Esophagus squamous epithelium (tissue), 5 donors: ENCODE data around the gene MDGA2. TPM values are rescaled to one million over a fixed set of nuclear protein-coding genes. Genes with fewer than 3 reads are reported as not detected.
"Not testable (repeated sequence)": the region's sequence is repeated elsewhere in the genome, so short reads cannot be mapped to it uniquely, and the experiment has no call there.

Experiments used
- DNase-seq: peaks from one replicate; lab custom pipeline; 2025; lab: John Stamatoyannopoulos, UW
- H3K27ac ChIP-seq, 4 donors: fragments of 200-600 bp; sonication (generic); one replicate each; pipeline ENCODE4 v1.5.1; 2016 to 2019; ENCODE audit warnings: mild to moderate bottlenecking in 1 of 4
- H3K27me3 ChIP-seq, 4 donors: fragments of 200-600 bp; sonication (generic); 1 replicate in 3 of 4; 2 replicates in 1 of 4; pipeline versions ENCODE4 v1.5.1 to v1.6.0; 2017 to 2021; ENCODE audit warnings: antibody characterized with exemption in 1 of 4
- H3K36me3 ChIP-seq, 3 donors: fragments of 200-600 bp; sonication (generic); one replicate each; pipeline ENCODE4 v1.5.1; 2016 to 2019
- H3K4me1 ChIP-seq, 3 donors: fragments of 200-600 bp; sonication (generic); one replicate each; pipeline ENCODE4 v1.5.1; 2017 to 2019
- H3K4me3 ChIP-seq, 4 donors: fragments of 200-600 bp; sonication (generic); 1 replicate in 3 of 4; 2 replicates in 1 of 4; pipeline ENCODE4 v1.5.1; 2016 to 2019; ENCODE audit warnings: mild to moderate bottlenecking in 2 of 4, moderate library complexity in 1 of 4
- H3K9me3 ChIP-seq, 3 donors: fragments of 200-600 bp; sonication (generic); one replicate each; pipeline ENCODE4 v1.5.1; 2016 to 2019
- POLR2A ChIP-seq, 4 donors: fragments of 450-650 bp; IDR thresholded peaks; one replicate each; pipeline ENCODE4 v1.6.1; 2017; ENCODE audit warnings: antibody characterized with exemption in 4 of 4, mild to moderate bottlenecking in 4 of 4, moderate library complexity in 3 of 4
- WGBS, 2 donors: methylation state at CpG; one replicate each; pipeline ENCODE4 v1.1.5; 2018; 5-methylcytosine and 5-hydroxymethylcytosine counted together
- intact Hi-C: fragments of 100-400 bp; cut with DNase I; formaldehyde crosslinking; loops from one replicate; pipeline ENCODE4 v1.15.0; 2022
- total RNA-seq, 4 donors: library from RNA; depleted of rRNA; stranded (reverse); fragments of >200 nt; gene quantifications; one replicate each; pipeline ENCODE4 v1.1.0, GENCODE V29; 2016
- TF ChIP-seq, protein P1 (sequence below), 6 experiments: fragments of 450-650 bp in 4 of 6; fragments of 200-600 bp in 2 of 6; sonication (generic) in 2 of 6; IDR thresholded peaks; one replicate each; pipeline ENCODE4 v1.5.1; 2016 to 2019; ENCODE audit warnings: antibody characterized with exemption in 6 of 6, mild to moderate bottlenecking in 4 of 6, moderate library complexity in 4 of 6
- donor health status: DM: yes; HTN: yes; CAD: no.

Gene MDGA2
- total RNA-seq, 4 donors from 2014 or later, result not detected

DNA sequence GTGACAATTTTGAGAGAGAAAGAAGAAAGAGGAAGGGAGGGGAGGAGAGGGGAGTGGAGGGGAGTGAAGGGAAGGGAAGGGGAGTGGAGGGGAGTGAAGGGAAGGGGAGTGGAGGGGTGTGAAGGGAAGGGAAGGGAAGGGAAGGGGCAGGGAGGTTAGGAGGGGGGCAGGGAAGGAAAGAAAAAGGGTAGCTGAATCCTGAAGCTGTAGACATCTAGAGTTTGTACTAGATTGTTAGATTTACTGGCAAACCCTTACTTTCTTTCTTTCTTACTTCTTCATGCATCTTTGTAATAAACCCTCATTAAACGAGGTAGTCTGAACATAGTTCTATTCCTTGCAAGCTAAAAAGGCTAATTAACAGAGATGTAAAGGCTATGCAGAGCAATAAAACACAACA, 378.0 kb downstream of the MDGA2 start:
- Histone ChIP-seq H3K9me3 (no peaks in the 10 kb centered on the region), H3K4me3 (no peak overlapping the region), H3K27ac (no peak overlapping the region), H3K27me3 (no peaks in the 10 kb centered on the region), H3K36me3 (no peaks in the 10 kb centered on the region), H3K4me1 (no peaks in the 10 kb centered on the region)
- TF ChIP-seq, protein P1, sequence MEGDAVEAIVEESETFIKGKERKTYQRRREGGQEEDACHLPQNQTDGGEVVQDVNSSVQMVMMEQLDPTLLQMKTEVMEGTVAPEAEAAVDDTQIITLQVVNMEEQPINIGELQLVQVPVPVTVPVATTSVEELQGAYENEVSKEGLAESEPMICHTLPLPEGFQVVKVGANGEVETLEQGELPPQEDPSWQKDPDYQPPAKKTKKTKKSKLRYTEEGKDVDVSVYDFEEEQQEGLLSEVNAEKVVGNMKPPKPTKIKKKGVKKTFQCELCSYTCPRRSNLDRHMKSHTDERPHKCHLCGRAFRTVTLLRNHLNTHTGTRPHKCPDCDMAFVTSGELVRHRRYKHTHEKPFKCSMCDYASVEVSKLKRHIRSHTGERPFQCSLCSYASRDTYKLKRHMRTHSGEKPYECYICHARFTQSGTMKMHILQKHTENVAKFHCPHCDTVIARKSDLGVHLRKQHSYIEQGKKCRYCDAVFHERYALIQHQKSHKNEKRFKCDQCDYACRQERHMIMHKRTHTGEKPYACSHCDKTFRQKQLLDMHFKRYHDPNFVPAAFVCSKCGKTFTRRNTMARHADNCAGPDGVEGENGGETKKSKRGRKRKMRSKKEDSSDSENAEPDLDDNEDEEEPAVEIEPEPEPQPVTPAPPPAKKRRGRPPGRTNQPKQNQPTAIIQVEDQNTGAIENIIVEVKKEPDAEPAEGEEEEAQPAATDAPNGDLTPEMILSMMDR (IDR thresholded peaks at IDR 0.05), result no peak
- TF ChIP-seq POLR2A (IDR thresholded peaks at IDR 0.05), result no peak
- no peak for DNase-seq
- intact Hi-C loops, result no loop called here
- 36 to 45% methylated on average over 1 of the region's 1 CpG for WGBS, 2 donors

DNA sequence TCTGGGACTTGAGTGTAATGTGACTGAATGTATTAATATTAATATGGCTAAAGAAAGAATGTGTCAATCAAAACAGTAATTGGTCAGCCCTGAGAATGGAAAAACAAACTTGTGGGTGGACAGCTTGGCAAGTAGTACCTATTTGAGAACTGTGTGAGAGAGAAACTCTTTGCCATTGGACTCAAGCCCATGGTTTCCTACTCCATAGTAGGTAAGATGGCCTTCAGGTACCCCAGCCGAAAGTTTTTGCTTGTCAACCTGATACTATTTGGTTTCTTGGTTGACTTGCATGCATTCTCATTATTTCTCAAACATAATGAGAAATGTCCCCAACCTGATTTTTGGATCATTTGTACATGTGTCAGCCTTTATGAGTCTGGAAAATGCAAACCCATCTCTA, 391.1 kb downstream of the MDGA2 start:
- no peak for DNase-seq
- no peaks in the 10 kb centered on the region for H3K27me3 ChIP-seq
- H3K9me3 ChIP-seq, result no peaks in the 10 kb centered on the region
- no peak overlapping the region for H3K27ac ChIP-seq
- no peaks in the 10 kb centered on the region for H3K36me3 ChIP-seq
- no peak overlapping the region for H3K4me3 ChIP-seq
- intact Hi-C loops, result no loop called here
- TF ChIP-seq, protein P1 (IDR thresholded peaks at IDR 0.05), result no peak
- TF ChIP-seq POLR2A (IDR thresholded peaks at IDR 0.05), result no peak
- H3K4me1 ChIP-seq, result no peaks in the 10 kb centered on the region
- WGBS, 2 donors, result 82% methylated on average over 1 of the region's 1 CpG

DNA sequence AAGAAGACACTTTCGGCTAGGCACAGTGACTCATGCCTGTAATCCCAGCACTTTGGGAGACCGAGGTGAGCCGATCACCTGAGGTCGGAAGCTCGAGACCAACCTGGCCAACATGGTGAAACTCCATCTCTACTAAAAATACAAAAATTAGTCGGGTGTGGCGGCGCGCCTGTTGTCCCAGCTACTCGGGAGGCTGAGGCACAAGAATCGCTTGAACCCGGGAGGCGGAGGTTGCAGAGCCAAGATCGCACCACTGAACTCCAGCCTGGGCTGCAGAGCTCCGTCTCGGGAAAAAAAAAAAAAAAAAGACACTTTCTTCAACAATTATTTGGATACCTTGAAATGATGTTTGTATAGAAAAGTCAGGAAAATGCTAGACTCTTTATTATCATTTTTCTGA, 393.6 kb downstream of the MDGA2 start:
- intact Hi-C loops, H3K4me1 ChIP-seq, H3K27ac ChIP-seq, H3K27me3 ChIP-seq, H3K4me3 ChIP-seq, H3K36me3 ChIP-seq, DNase-seq, H3K9me3 ChIP-seq: not testable (repeated sequence)
- 90% methylated on average over 15 to 16 of the region's 16 CpGs for WGBS, 2 donors

DNA sequence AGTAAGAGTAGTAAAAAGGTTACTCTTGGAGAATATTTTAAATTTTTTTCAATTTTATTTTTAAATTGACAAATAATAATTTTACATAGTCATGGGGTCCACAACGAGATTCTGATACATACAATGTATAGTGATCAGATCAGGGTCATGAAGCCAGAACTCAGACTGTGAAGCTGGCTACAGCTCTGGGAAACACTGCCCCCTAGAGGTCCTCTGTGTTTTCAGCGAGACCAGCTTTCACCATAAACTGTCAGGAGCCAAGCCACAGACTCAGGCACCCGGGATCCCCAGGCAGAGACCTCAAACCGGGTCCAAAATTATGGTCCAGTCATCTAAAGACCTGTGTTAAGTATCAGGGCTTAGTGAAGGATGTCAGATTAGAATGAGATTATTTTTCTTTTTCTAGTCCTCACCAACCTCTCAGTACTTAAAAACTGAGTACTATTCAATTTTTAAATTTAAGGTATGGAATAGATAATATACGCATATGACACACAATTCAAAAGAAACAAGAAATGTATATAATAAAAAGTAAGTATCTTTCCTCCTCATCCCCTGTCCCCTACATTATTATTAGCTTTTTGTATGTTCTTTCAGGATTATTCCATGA, 397.1 kb downstream of the MDGA2 start:
- WGBS, 2 donors, result 31 to 36% methylated on average over 5 of the region's 5 CpGs
- H3K4me3 ChIP-seq, result no peak overlapping the region
- TF ChIP-seq POLR2A (IDR thresholded peaks at IDR 0.05), result no peak
- TF ChIP-seq, protein P1 (IDR thresholded peaks at IDR 0.05), result peak in 3 of 6 experiments; percentile 11 to 40 (median 15)
- H3K27me3 ChIP-seq, result no peaks in the 10 kb centered on the region
- no peaks in the 10 kb centered on the region for H3K36me3 ChIP-seq
- H3K4me1 ChIP-seq, result no peaks in the 10 kb centered on the region
- intact Hi-C loops, result no loop called here
- DNase-seq, result no peak
- H3K27ac ChIP-seq, result no peak overlapping the region
- no peaks in the 10 kb centered on the region for H3K9me3 ChIP-seq

DNA sequence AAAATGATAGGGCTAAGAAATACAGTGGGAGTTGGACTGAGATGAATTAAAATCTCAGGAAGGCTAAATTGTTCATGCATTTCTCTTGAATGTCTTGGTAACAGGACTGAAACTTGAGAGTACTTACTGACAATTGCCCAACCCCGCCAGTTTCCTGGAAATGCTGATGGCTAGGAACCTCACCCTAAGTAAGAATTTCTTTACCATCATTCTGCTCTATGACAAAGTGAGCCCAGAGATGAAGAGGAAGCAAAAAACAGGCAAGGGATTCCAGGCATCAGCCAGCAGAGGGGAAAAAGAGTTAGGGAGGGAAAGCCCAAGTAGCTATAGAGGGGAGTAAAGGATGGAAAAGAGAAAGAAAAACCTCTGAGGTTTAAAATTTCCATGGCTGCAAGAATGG, 397.7 kb downstream of the MDGA2 start:
- H3K27me3 ChIP-seq, result no peaks in the 10 kb centered on the region
- intact Hi-C loops, result no loop called here
- no peak overlapping the region for H3K4me3 ChIP-seq
- no peak for TF ChIP-seq POLR2A (IDR thresholded peaks at IDR 0.05)
- TF ChIP-seq, protein P1 (IDR thresholded peaks at IDR 0.05), result no peak
- no peaks in the 10 kb centered on the region for H3K9me3 ChIP-seq
- no peaks in the 10 kb centered on the region for H3K36me3 ChIP-seq
- no peak for DNase-seq
- H3K4me1 ChIP-seq, result no peaks in the 10 kb centered on the region
- 78 to 94% methylated on average over 1 of the region's 1 CpG for WGBS, 2 donors
- H3K27ac ChIP-seq, result no peak overlapping the region

DNA sequence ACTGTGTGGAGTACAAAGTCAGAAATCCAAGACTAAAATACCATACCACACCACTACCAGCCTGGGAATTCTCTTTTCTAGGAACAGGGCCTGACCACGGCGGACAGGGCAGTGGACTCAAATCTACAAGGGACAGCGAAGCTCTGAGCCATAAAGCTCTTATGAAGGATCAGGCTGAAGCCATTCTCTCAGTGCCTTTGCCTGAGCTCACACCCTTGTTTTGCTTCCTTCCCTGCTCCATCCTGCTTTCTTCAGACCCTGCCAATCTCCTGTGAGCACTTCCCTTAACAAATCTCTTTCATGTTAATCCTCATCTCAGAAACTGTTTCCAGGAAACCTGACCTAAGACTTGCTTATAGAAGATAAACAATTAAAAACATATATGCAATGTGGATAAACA, 398.5 kb downstream of the MDGA2 start:
- H3K36me3 ChIP-seq, result no peaks in the 10 kb centered on the region
- H3K27ac ChIP-seq, result no peak overlapping the region
- intact Hi-C loops, result no loop called here
- H3K4me1 ChIP-seq, result no peaks in the 10 kb centered on the region
- H3K4me3 ChIP-seq, result no peak overlapping the region
- 40 to 57% methylated on average over 3 of the region's 3 CpGs for WGBS, 2 donors
- no peaks in the 10 kb centered on the region for H3K27me3 ChIP-seq
- H3K9me3 ChIP-seq, result no peaks in the 10 kb centered on the region
- TF ChIP-seq, protein P1 (IDR thresholded peaks at IDR 0.05), result no peak
- no peak for TF ChIP-seq POLR2A (IDR thresholded peaks at IDR 0.05)
- no peak for DNase-seq
